HG02970 (cell line): ENCODE results near the gene LRP1B.

Experiments used
- ATAC-seq: cut with Tn5 transposase; IDR thresholded peaks from one replicate; pipeline ENCODE4 v1.9.1; 2021; ENCODE audit warnings: mild to moderate bottlenecking, moderate library complexity, moderate number of reproducible peaks; ENCODE audit not compliant: unreplicated experiment, low FRiP score

LRP1B gene

DNA sequence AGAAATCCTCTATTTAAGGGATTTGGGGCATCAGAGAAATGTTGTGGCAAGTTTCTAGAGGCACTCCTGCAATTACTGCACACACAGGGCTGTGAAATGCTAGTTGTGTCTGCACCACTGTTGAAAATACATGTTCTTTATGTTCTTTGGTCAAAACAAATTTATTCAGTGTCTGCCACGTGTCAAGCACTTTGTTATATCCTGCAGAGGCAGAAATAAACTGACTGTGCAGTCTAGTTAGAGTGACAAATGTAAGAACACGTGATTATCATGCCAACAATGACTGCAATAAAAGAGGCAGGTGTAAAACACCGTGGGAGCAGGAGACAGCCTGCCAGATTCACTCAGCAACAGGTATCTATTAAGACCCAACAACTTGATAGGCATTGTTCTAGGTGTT is 423.3 kb downstream of the LRP1B start:
- no peak for ATAC-seq

DNA sequence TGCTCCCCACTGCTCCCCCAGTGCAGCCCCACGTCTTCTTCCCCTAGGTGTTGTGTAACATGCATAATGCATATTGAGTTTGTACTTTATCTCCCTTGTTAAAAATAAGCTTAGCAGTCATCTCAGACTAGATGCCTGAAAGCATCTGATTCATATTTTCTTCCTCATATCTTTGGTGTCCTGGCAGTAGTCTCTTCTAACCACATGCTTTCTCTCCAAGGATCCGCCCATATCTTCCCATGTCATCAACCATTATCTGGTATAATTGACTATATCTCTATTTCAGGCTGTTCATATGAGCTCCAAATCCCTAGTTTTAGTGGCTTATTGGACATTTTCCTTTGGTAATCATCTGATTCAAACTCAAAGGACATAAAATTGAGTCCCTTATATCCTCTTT is 426.3 kb downstream of the LRP1B start:
- ATAC-seq = no peak

DNA sequence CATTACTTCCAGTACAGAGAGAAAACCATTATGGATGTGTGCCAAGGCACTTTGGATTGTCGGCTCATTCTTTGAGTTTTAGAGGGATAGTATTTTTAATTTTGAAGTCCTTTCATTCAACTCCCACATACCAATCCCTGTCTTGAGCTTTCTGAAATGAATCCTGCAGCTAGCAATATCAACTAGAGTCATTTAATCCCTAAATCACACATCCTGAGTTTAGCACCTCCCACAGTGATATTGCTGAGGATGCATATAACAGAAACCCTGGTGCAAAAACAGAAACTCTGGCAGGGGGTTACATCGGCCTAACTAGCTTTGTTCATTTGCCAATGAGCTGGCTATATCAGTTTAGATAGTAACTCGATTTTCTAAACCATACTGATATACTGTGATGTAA is 427.3 kb downstream of the LRP1B start:
- ATAC-seq = no peak

- no peak for ATAC-seq
Measured at GRCh38 chr2:141701618-141702017, 429.2 kb downstream of the LRP1B start.

DNA sequence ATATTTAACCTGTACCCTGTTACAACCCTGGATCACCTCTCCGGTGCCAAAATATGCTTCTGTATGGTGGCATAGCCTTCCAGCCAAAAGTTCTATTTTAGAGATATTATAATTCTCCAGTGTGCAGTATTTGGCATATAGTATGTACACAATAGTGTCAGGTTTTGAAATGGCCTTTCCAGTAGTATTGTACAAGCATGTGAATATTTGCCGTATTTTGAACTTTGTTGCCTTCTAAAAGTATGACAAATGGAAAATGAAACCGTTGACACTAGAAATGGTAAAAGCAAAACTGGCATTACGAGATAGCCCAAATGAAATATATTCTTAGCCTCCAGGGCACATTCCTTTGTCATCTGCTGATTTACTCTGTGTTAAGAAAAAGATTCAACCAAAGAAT is 431.2 kb downstream of the LRP1B start:
- no peak for ATAC-seq

- no peak for ATAC-seq
Measured at GRCh38 chr2:141698500-141698899, 432.3 kb downstream of the LRP1B start.

DNA sequence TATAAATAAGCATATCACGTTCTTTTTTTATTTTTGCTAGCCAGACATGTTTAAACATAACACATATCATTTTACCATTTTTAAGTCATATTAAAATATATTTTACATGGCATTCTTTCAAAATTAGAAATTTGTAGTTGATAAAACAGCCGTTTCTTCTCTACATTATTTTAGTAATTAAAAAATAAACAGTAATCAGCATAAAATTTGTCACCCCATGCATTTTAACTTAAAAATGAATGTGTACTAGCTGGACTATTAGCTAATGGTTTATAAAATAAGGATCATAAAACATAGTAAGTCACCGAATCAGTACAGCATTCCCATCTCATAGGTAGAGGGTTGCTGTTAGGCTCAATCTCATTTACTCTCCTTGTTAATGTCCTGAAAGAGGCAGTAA is 433.8 kb downstream of the LRP1B start:
- no peak for ATAC-seq

DNA sequence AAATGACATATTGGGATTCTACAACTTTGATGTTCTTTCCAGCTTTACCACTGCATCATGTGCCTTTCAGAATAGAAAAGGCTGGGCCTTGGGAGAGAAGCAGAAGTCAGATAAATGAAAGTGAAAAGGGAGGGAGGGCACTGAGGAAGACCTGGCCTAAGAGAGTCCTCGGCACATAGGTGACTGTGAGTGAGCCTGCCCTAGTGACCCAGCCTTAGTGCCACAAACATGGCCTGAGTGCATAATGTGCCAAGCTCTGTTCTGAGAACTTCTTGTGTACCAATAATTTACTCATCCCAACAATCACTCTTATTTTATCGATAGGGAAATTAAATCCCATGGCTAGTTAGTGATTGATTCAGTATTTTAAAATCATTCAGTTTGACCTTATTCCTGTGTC is 436.6 kb downstream of the LRP1B start:
- ATAC-seq = no peak

DNA sequence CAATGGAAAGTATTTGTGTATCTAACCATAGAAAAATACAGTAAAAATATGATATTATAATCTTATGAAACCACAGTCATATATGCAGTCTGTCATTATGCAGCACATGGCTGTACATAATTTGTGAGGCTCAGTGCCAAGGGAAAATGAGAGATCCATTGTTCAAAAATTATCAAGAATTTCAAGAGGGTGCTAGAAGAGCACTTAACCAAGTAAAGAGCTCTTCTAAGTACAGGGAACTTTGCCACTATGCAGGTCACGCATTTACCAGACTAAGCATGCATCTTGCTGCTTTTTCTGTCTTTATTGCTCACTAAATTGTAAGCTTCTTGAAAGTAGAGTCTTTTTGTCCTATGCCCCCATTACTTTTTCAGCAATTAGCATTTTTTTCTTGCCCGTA is 438.0 kb downstream of the LRP1B start:
- ATAC-seq = no peak

DNA sequence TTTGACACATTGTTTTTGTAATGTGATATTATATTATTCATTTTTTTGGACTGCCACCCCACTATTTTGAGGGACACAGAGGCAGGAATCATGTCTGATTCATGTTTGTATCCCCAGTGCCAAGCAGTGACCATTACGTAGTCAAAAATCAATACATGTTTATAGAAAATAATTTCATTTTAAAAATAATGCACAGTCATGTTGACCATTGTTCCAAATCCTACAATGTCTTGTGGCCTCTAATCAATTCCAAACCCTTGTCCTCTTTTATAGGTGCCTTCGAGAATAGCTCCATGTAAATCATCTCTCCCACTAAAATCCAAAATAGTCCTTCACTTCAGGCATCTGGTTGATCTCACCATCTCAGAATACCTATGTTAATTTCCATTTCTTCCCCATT is 454.7 kb downstream of the LRP1B start:
- ATAC-seq = no peak

DNA sequence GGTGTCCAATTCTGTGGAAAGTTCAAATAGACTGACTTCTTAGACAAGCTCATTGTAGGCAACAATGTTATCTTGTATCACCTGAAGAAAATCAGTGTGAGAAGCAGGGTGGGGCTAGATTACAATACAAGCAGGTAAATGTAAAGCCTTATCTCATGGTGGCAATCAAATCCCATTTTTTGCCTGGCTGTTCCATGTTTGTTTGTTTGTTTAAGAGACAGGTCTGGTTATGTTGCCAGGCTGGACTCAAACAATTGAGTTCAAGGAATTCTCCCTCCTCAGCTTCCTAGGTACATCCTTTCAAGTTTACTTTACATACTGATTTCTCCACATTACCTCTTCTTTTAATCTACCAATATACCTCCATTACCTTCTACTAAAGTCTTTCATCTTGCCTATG is 464.6 kb downstream of the LRP1B start:
- ATAC-seq = no peak

DNA sequence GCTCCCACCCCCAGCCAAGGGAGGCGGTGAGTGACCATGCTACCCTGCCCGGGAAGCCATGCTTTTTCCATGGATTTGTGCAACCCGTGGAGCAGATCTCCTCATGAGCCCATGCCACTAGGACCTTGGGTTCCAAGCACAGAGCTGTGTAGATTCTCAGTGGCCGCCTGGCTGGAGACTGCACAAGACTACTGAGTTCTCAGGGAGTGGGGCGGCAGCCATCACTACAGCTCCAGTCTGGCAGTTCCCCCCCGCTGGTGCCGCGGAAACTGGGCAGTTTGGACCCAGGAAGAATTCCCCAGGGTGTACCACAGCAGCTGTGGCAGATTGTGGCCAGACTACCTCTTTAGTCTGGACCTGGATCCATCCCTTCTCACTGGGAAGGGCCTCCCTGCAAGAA is 470.6 kb downstream of the LRP1B start:
- no peak for ATAC-seq

DNA sequence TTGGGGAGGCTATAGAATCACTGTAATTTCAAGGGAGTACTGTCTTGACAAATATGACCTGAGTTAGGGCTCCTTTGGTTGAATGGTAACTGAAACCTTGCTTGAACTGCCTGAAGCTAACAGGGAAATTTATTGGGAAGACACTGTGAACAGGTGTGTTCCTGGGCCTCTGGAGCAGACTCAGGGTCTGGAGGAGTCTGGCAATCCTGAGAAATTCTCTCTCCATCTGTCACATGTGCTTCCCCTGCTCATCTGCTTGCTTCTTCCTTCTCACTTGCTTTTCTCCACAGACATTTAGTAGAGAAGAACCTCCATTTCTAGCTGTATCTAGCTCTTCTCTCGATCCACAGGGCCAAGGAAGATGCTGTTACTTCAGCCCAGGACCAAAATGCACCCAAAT is 476.5 kb downstream of the LRP1B start:
- no peak for ATAC-seq

- no peak for ATAC-seq
Measured at GRCh38 chr2:141653184-141653583, 477.6 kb downstream of the LRP1B start.

DNA sequence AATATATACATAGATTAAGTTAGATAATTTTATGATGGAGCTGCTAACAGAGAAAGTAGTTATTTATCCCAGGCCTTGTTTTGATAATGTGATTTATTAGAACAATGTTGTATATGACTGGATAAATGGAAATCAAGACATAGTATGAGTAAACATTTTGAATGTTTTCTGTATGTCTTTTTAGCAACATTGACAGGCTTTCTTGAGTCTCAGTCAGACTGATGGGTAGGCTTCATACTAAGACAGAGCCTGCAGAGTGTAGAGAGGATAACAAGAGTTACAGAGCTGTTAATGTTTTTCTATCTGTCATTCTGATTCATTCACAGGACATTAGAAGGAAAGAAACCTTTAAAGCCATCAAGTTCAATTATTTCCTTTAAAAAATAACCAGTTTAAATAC is 478.5 kb downstream of the LRP1B start:
- ATAC-seq = no peak

GRCh38 chr2:141647353-141647752 is 483.5 kb downstream of the LRP1B start:
- ATAC-seq = no peak

GRCh38 chr2:141641462-141641861 is 489.4 kb downstream of the LRP1B start:
- no peak for ATAC-seq

DNA sequence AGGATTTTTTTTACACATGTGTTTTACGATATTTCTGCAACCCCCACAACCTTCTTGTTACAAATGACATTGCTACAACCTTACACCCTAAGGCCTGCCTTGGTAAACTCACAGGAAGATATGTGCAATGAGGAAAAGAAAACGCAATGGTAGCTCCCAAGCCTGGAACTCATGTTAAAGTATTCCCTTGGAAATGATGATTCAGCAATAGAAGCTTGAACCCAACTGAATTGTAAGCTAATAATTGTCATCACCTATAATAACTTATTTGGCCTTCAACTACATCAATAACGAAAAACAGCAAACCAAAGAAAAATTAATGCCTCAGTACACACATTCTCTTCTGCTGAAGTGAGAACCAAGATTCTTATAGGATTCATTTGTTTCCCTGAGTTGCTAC is 491.0 kb downstream of the LRP1B start:
- no peak for ATAC-seq

DNA sequence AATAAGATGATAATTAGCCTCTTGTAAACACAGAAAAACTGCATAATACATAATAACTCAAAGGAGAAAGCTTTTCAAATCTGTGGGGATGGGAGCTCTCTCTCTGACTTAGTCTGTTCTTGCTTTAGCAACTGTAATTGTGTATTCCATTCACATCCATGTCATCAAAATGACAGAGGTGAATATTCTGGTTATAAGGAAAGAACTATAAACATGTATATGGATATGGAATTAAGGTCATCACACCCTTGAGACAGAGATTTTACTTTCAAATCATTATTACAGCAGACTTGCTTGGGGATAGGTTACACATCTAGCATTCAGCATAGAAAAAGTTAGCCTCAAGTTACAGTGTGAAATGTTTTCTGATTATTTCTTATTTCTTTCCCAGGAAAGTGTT is 497.7 kb downstream of the LRP1B start:
- no peak for ATAC-seq

GRCh38 chr2:141630407-141630930 is 500.3 kb downstream of the LRP1B start:
- no peak for ATAC-seq

- no peak for ATAC-seq
Measured at GRCh38 chr2:141620372-141620771, 510.4 kb downstream of the LRP1B start.

DNA sequence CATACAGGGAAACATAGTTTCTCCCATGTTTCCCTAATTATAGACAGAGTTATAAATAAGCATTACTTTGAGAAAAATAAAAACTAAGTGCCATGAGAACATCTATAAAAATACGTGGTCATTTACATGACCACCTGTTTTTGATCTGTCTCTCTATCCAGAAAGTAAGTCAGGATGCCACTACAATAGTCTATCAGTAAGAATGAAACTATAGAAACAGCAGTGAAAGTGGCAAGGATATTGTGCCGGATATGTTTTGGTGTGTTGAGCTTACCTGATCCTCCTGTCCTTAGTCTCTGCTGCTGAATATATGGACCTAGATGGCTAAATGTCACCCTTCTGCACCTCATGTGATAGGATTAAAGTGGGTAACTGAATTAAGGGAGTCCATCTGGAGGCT is 512.4 kb downstream of the LRP1B start:
- ATAC-seq = no peak

- ATAC-seq = no peak
Measured at GRCh38 chr2:141611981-141612380, 518.8 kb downstream of the LRP1B start.
